Trophoblast cell (in vitro differentiated cells and primary cell): ENCODE results near the gene TSPAN32.

Source experiments
- DNase-seq, 2 donors: peaks; one replicate each; pipeline ENCODE4 v3.0.0-alpha.2; 2016
- H2AFZ ChIP-seq: 2 replicates; pipeline ENCODE4 v1.6.1; 2013; ENCODE audit warnings: low read length, moderate library complexity, mild to moderate bottlenecking; ENCODE audit not compliant: insufficient read depth, poor library complexity
- H2AK5ac ChIP-seq: 2 replicates; pipeline ENCODE4 v1.6.1; 2013; ENCODE audit warnings: mild to moderate bottlenecking, low read length
- H2BK120ac ChIP-seq: 2 replicates; pipeline ENCODE4 v1.6.1; 2013; ENCODE audit warnings: low read length, mild to moderate bottlenecking, moderate library complexity; ENCODE audit not compliant: insufficient read depth, poor library complexity
- H2BK12ac ChIP-seq: 2 replicates; pipeline ENCODE4 v1.6.1; 2013; ENCODE audit warnings: mild to moderate bottlenecking, low read length, moderate library complexity
- H2BK5ac ChIP-seq: 2 replicates; pipeline ENCODE4 v1.6.1; 2013; ENCODE audit warnings: low read length, low read depth, moderate library complexity, mild to moderate bottlenecking; ENCODE audit not compliant: poor library complexity
- H3K14ac ChIP-seq: 2 replicates; pipeline ENCODE4 v1.6.1; 2013; ENCODE audit warnings: mild to moderate bottlenecking, low read length
- H3K18ac ChIP-seq: 2 replicates; pipeline ENCODE4 v1.6.1; 2013; ENCODE audit warnings: mild to moderate bottlenecking, low read length
- H3K23ac ChIP-seq: 2 replicates; pipeline ENCODE4 v1.6.1; 2013; ENCODE audit warnings: low read length
- H3K27ac ChIP-seq: 2 replicates; pipeline ENCODE4 v1.5.1; 2013; ENCODE audit warnings: low read depth, mild to moderate bottlenecking, inconsistent platforms, low read length, moderate library complexity
- H3K27me3 ChIP-seq: 2 replicates; pipeline ENCODE4 v1.6.1; 2013; ENCODE audit warnings: inconsistent platforms, mild to moderate bottlenecking, low read length, moderate library complexity; ENCODE audit not compliant: insufficient read depth
- H3K36me3 ChIP-seq, 2 experiments: 1 replicate in 1 of 2; 2 replicates in 1 of 2; pipeline ENCODE4 v1.6.1; 2013; ENCODE audit warnings: low read length in 2 of 2, mild to moderate bottlenecking in 2 of 2, moderate library complexity in 1 of 2; ENCODE audit not compliant: insufficient read depth in 2 of 2, control insufficient read depth in 1 of 2
- H3K4ac ChIP-seq: 2 replicates; pipeline ENCODE4 v1.6.1; 2013; ENCODE audit warnings: low read depth, mild to moderate bottlenecking, low read length, moderate library complexity
- H3K4me1 ChIP-seq, 2 experiments: 1 replicate in 1 of 2; 2 replicates in 1 of 2; pipeline ENCODE4 v1.6.1; 2013; ENCODE audit warnings: low read length in 2 of 2, mild to moderate bottlenecking in 2 of 2, moderate library complexity in 1 of 2; ENCODE audit not compliant: insufficient read depth in 2 of 2, control insufficient read depth in 1 of 2
- H3K4me2 ChIP-seq: 2 replicates; pipeline ENCODE4 v1.6.1; 2013; ENCODE audit warnings: inconsistent platforms, mild to moderate bottlenecking, low read length, moderate library complexity
- H3K4me3 ChIP-seq: 2 replicates; pipeline ENCODE4 v1.5.1; 2013; ENCODE audit warnings: mild to moderate bottlenecking, low read depth, low read length, inconsistent platforms
- H3K79me1 ChIP-seq: one replicate; pipeline ENCODE4 v1.6.1; 2013; ENCODE audit warnings: low read length
- H3K79me2 ChIP-seq: 2 replicates; pipeline ENCODE4 v1.6.1; 2013; ENCODE audit warnings: low read length, mild to moderate bottlenecking; ENCODE audit not compliant: control insufficient read depth, insufficient read depth, poor library complexity
- H3K9ac ChIP-seq: 2 replicates; pipeline ENCODE4 v1.6.1; 2013; ENCODE audit warnings: mild to moderate bottlenecking, low read length
- H3K9me3 ChIP-seq: 2 replicates; pipeline ENCODE4 v1.6.1; 2013; ENCODE audit warnings: low read depth, mild to moderate bottlenecking, control low read depth, inconsistent platforms, low read length; ENCODE audit not compliant: insufficient read depth
- H4K12ac ChIP-seq: 2 replicates; pipeline ENCODE4 v1.6.1; 2013; ENCODE audit warnings: low read depth, mild to moderate bottlenecking, low read length, moderate library complexity
- H4K8ac ChIP-seq: 2 replicates; pipeline ENCODE4 v1.6.1; 2013; ENCODE audit warnings: low read depth, mild to moderate bottlenecking, low read length, moderate library complexity
- H4K91ac ChIP-seq: one replicate; pipeline ENCODE4 v1.6.1; 2013; ENCODE audit warnings: low read depth, mild to moderate bottlenecking, low read length, moderate library complexity
- WGBS: extraction: QIAGEN DNeasy Blood & Tissue Kit; methylation state at CpG from one replicate; pipeline ENCODE4 v1.1.7; 2013; ENCODE audit warnings: missing lambda C conversion rate; ENCODE audit not compliant: insufficient read length, insufficient coverage; ENCODE audit errors: extremely low coverage; 5-methylcytosine and 5-hydroxymethylcytosine counted together

The TSPAN32 gene

DNA sequence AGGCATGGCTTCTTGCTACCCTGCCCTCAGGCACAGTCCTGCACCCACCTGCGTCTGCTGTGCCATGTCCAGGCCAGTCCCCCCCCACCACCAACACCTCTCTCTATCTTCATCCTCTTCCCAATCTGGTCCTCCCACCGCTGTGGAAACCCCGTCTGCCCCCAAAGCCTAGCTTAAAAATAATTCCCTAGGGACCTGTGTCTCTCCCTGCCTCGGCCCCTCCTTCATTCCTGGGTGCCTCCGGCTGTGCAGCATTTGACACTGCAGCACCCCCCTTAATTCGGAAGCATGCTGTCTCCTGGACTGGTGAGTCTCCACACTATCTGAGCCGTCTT, 28.9 kb upstream of the TSPAN32 start:
- WGBS: no CpG with 5 or more reads among the region's 7 CpGs
- no peak overlapping the region for H3K4ac ChIP-seq
- no peak overlapping the region for H2AFZ ChIP-seq
- H2BK12ac ChIP-seq: no peak overlapping the region
- H3K9ac ChIP-seq: no peak overlapping the region
- H2BK120ac ChIP-seq: no peak overlapping the region
- H3K4me2 ChIP-seq: no peak overlapping the region
- no peak overlapping the region for H3K23ac ChIP-seq
- H3K14ac ChIP-seq: no peak overlapping the region
- H3K36me3 ChIP-seq: no peaks in the 10 kb centered on the region
- peaks cover 36% of the 10 kb centered on the region for H3K27me3 ChIP-seq
- H2AK5ac ChIP-seq: no peak overlapping the region
- no peaks in the 10 kb centered on the region for H3K79me2 ChIP-seq
- no peak overlapping the region for H3K4me3 ChIP-seq
- H4K8ac ChIP-seq: no peak overlapping the region
- H3K27ac ChIP-seq: no peak overlapping the region
- H4K91ac ChIP-seq: no peak overlapping the region
- H3K4me1 ChIP-seq: peaks cover 19 to 30% of the 10 kb centered on the region in 2 experiments
- H3K18ac ChIP-seq: no peak overlapping the region
- no peak overlapping the region for H4K12ac ChIP-seq
- no peak overlapping the region for H2BK5ac ChIP-seq
- no peaks in the 10 kb centered on the region for H3K79me1 ChIP-seq
- H3K9me3 ChIP-seq: peaks cover 15% of the 10 kb centered on the region
- DNase-seq: no peak

GRCh38 chr11:2273311-2273710, 28.5 kb upstream of the TSPAN32 start:
- Histone ChIP-seq H3K36me3 (no peaks in the 10 kb centered on the region), H2BK12ac (no peak overlapping the region), H3K79me1 (no peaks in the 10 kb centered on the region), H3K4ac (no peak overlapping the region), H3K23ac (no peak overlapping the region), H4K8ac (no peak overlapping the region), H2BK5ac (no peak overlapping the region), H2BK120ac (no peak overlapping the region), H3K9me3 (peaks cover 12% of the 10 kb centered on the region), H3K27ac (no peak overlapping the region), H3K27me3 (peaks cover 36% of the 10 kb centered on the region), H3K14ac (no peak overlapping the region), H3K79me2 (no peaks in the 10 kb centered on the region), H3K9ac (no peak overlapping the region), H2AFZ (no peak overlapping the region), H2AK5ac (no peak overlapping the region), H3K4me3 (no peak overlapping the region), H3K4me1 (peaks cover 19 to 30% of the 10 kb centered on the region in 2 experiments), H3K18ac (no peak overlapping the region), H3K4me2 (no peak overlapping the region), H4K91ac (no peak overlapping the region), H4K12ac (no peak overlapping the region)
- no CpG with 5 or more reads among the region's 15 CpGs for WGBS
- DNase-seq: no peak

- Histone ChIP-seq H2BK120ac (no peak overlapping the region), H4K8ac (no peak overlapping the region), H4K12ac (no peak overlapping the region), H2BK12ac (no peak overlapping the region), H3K23ac (no peak overlapping the region), H3K9me3 (peaks cover 12% of the 10 kb centered on the region), H3K27ac (no peak overlapping the region), H3K9ac (no peak overlapping the region), H3K18ac (no peak overlapping the region), H4K91ac (no peak overlapping the region), H3K79me1 (no peaks in the 10 kb centered on the region), H3K4me1 (peaks cover 19 to 30% of the 10 kb centered on the region in 2 experiments), H3K27me3 (peaks cover 32% of the 10 kb centered on the region), H3K4me2 (no peak overlapping the region), H2AK5ac (no peak overlapping the region), H2AFZ (no peak overlapping the region), H3K79me2 (no peaks in the 10 kb centered on the region), H2BK5ac (no peak overlapping the region), H3K4me3 (no peak overlapping the region), H3K36me3 (no peaks in the 10 kb centered on the region), H3K14ac (no peak overlapping the region), H3K4ac (no peak overlapping the region)
- WGBS: no CpG with 5 or more reads among the region's 12 CpGs
- DNase-seq: peak in 1 of 2 donors; percentile 52
Observed at GRCh38 chr11:2273771-2274170, 28.0 kb upstream of the TSPAN32 start.

GRCh38 chr11:2275334-2276279, 26.2 kb upstream of the TSPAN32 start:
- Histone ChIP-seq H3K27ac (no peak overlapping the region), H2BK12ac (no peak overlapping the region), H3K9me3 (peaks cover 7% of the 10 kb centered on the region), H4K12ac (no peak overlapping the region), H2BK5ac (no peak overlapping the region), H3K18ac (no peak overlapping the region), H2BK120ac (no peak overlapping the region), H3K23ac (no peak overlapping the region), H3K79me2 (no peaks in the 10 kb centered on the region), H3K4me1 (peaks cover 11 to 15% of the 10 kb centered on the region in 2 experiments), H4K91ac (no peak overlapping the region), H3K27me3 (peaks cover 16% of the 10 kb centered on the region), H3K4me3 (no peak overlapping the region), H3K79me1 (no peaks in the 10 kb centered on the region), H2AK5ac (no peak overlapping the region), H4K8ac (no peak overlapping the region), H3K4me2 (no peak overlapping the region), H2AFZ (no peak overlapping the region), H3K36me3 (no peaks in the 10 kb centered on the region), H3K9ac (no peak overlapping the region), H3K14ac (no peak overlapping the region), H3K4ac (no peak overlapping the region)
- DNase-seq: no peak
- WGBS: no CpG with 5 or more reads among the region's 30 CpGs
